Liver (tissue), 9 donors: ENCODE data around the gene PHYKPL. TPM values are rescaled to one million over a fixed set of nuclear protein-coding genes. Genes with fewer than 3 reads are reported as not detected.

Experiments used
- DNase-seq: peaks from one replicate; pipeline ENCODE4 v3.0.0-alpha.2; 2017; ENCODE audit warnings: low spot score
- H3K27ac ChIP-seq, 2 donors: one replicate each; pipeline ENCODE4 v1.7.0; 2013; ENCODE audit warnings: inconsistent platforms in 2 of 2, low read length in 2 of 2, control low read depth in 1 of 2, low read depth in 1 of 2, mild to moderate bottlenecking in 1 of 2
- H3K27me3 ChIP-seq, 4 donors: one replicate each; pipeline versions ENCODE4 v1.6.1 to v1.7.0; 2013; ENCODE audit warnings: low read length in 3 of 4, inconsistent platforms in 1 of 4, mild to moderate bottlenecking in 1 of 4, moderate library complexity in 1 of 4; ENCODE audit not compliant: control insufficient read depth in 4 of 4, insufficient read depth in 4 of 4
- H3K36me3 ChIP-seq, 4 donors: one replicate each; pipeline versions ENCODE4 v1.6.1 to v1.7.0; 2013; ENCODE audit warnings: low read length in 3 of 4, mild to moderate bottlenecking in 3 of 4, low read depth in 1 of 4, moderate library complexity in 1 of 4; ENCODE audit not compliant: control insufficient read depth in 4 of 4, insufficient read depth in 3 of 4
- H3K4me1 ChIP-seq, 4 donors: one replicate each; pipeline versions ENCODE4 v1.6.1 to v1.7.0; 2013; ENCODE audit warnings: low read length in 3 of 4, mild to moderate bottlenecking in 3 of 4, moderate library complexity in 1 of 4; ENCODE audit not compliant: control insufficient read depth in 4 of 4, insufficient read depth in 4 of 4
- H3K4me3 ChIP-seq, 3 donors: one replicate each; pipeline versions ENCODE4 v1.6.1 to v1.7.0; 2013; ENCODE audit warnings: low read length in 3 of 3, control low read depth in 1 of 3, low read depth in 1 of 3, mild to moderate bottlenecking in 1 of 3
- H3K9ac ChIP-seq, 2 donors: one replicate each; pipeline ENCODE4 v1.7.0; 2013; ENCODE audit warnings: low read length in 2 of 2, mild to moderate bottlenecking in 2 of 2, moderate library complexity in 2 of 2, control low read depth in 1 of 2, low read depth in 1 of 2
- H3K9me3 ChIP-seq, 4 donors: one replicate each; pipeline versions ENCODE4 v1.6.1 to v1.7.0; 2013; ENCODE audit warnings: low read length in 3 of 4; ENCODE audit not compliant: control insufficient read depth in 4 of 4
- EGR1 ChIP-seq, 2 donors: IDR thresholded peaks; 2 replicates each; pipeline ENCODE4 v1.6.1; 2016 to 2018; ENCODE audit warnings: antibody characterized with exemption in 2 of 2, low read depth in 2 of 2
- FOXA1 ChIP-seq: IDR thresholded peaks from 2 replicates; pipeline ENCODE4 v1.6.1; 2016; ENCODE audit warnings: antibody characterized with exemption
- FOXA2 ChIP-seq: IDR thresholded peaks from 2 replicates; pipeline ENCODE4 v1.6.1; 2016; ENCODE audit warnings: antibody characterized with exemption
- GABPA ChIP-seq, 2 donors: IDR thresholded peaks in 1 of 2; conservative IDR thresholded peaks in 1 of 2; 2 replicates each; pipeline ENCODE4 v1.6.1; 2016; ENCODE audit warnings: antibody characterized with exemption in 2 of 2, mild to moderate bottlenecking in 1 of 2, moderate library complexity in 1 of 2
- HNF4A ChIP-seq, 2 donors: conservative IDR thresholded peaks; 2 replicates each; pipeline ENCODE4 v1.6.1; 2016; ENCODE audit warnings: antibody characterized with exemption in 2 of 2, mild to moderate bottlenecking in 2 of 2
- HNF4G ChIP-seq: IDR thresholded peaks from 2 replicates; pipeline ENCODE4 v1.6.1; 2016; ENCODE audit warnings: antibody characterized with exemption
- JUND ChIP-seq, 2 donors: IDR thresholded peaks; 2 replicates each; pipeline ENCODE4 v1.6.1; 2016; ENCODE audit warnings: antibody characterized with exemption in 2 of 2
- NR2F2 ChIP-seq: IDR thresholded peaks from 2 replicates; pipeline ENCODE4 v1.6.1; 2016; ENCODE audit warnings: antibody characterized with exemption
- RAD21 ChIP-seq, 2 donors: IDR thresholded peaks; 2 replicates each; pipeline ENCODE4 v1.6.1; 2016; ENCODE audit warnings: antibody characterized with exemption in 2 of 2, mild to moderate bottlenecking in 2 of 2
- RXRA ChIP-seq, 2 donors: IDR thresholded peaks; 2 replicates each; pipeline ENCODE4 v1.6.1; 2017 to 2018; ENCODE audit warnings: antibody characterized with exemption in 2 of 2, mild to moderate bottlenecking in 1 of 2
- SP1 ChIP-seq: IDR thresholded peaks from 2 replicates; pipeline ENCODE4 v1.6.1; 2018; ENCODE audit warnings: antibody characterized with exemption, mild to moderate bottlenecking
- TAF1 ChIP-seq: conservative IDR thresholded peaks from 2 replicates; pipeline ENCODE4 v1.6.1; 2016; ENCODE audit warnings: antibody characterized with exemption, mild to moderate bottlenecking
- YY1 ChIP-seq: IDR thresholded peaks from 2 replicates; pipeline ENCODE4 v1.6.1; 2016; ENCODE audit warnings: antibody characterized with exemption, mild to moderate bottlenecking
- WGBS: extraction: QIAGEN DNeasy Blood & Tissue Kit; methylation state at CpG from one replicate; pipeline ENCODE4 v1.1.7; 2013; 5-methylcytosine and 5-hydroxymethylcytosine counted together
- polyA plus RNA-seq, 2 donors: library from polyadenylated mRNA; stranded (reverse) in 1 of 2; unstranded in 1 of 2; fragments of 200-250 nt in 1 of 2; fragments of >200 nt in 1 of 2; fragmentation: Nextera tagmentation in 1 of 2; extraction: Ambion mirVana in 1 of 2; gene quantifications; one replicate each; pipeline versions ENCODE4 v1.2.1 to v1.2.3, GENCODE V29; 2013 to 2015
- total RNA-seq, 2 donors: library from RNA; depleted of rRNA; stranded (reverse); fragments of >200 nt; gene quantifications; one replicate each; pipeline ENCODE4 v1.2.3, GENCODE V29; 2014
- TF ChIP-seq, protein P1 (sequence below): IDR thresholded peaks from 2 replicates; pipeline ENCODE4 v1.6.1; 2016; ENCODE audit warnings: antibody characterized with exemption
- TF ChIP-seq, protein P2 (sequence below): IDR thresholded peaks from 2 replicates; pipeline ENCODE4 v1.6.1; 2016; ENCODE audit warnings: antibody characterized with exemption, mild to moderate bottlenecking
- TF ChIP-seq, protein P3 (sequence below): fragments of 150-350 bp; IDR thresholded peaks from 2 replicates; pipeline ENCODE4 v1.5.1; 2017; ENCODE audit warnings: improper control_type of control experiment, low read depth, low read length; ENCODE audit not compliant: missing input control
- TF ChIP-seq, protein P4 (sequence below): IDR thresholded peaks from 2 replicates; pipeline ENCODE4 v1.6.1; 2016; ENCODE audit warnings: antibody characterized with exemption
- TF ChIP-seq, protein P5 (sequence below): IDR thresholded peaks from 2 replicates; pipeline ENCODE4 v1.6.1; 2016; ENCODE audit warnings: antibody characterized with exemption
- donor health status: healthy.
- donor health status: healthy.
- donor health status: healthy.
- donor health status: healthy.
- donor health status: healthy.

Gene PHYKPL
- total and polyA plus RNA-seq, 4 donors = 25.6 to 103 (median 45.0) TPM

DNA sequence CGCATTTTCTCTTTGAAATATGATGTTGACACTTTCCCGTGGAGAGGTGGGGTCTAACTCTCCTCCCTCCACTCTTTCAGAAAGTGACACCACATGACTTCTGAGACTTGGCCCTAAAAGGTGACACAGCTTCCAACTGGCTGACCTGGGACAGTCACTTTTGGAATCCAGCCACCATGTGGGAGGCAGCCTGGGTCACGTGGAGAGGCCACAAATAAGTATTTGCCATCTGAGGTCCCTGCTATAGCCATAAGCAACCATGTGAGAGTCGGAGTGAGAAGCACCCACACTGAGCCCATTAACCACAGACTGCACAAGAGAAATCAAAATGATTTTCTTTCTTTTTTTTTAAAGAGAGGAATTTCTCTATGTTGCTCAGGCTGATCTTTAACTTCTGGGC, 4.1 kb upstream of the PHYKPL start:
- Histone ChIP-seq H3K9me3 (no peaks in the 10 kb centered on the region), H3K27me3 (no peaks in the 10 kb centered on the region), H3K9ac (peak overlapping the region in 1 of 2 donors; percentile 19), H3K4me3 (no peak overlapping the region), H3K27ac (peak overlapping the region; percentile 15 to 66), H3K4me1 (peaks cover 27 to 57% (median 38%) of the 10 kb centered on the region in 4 donors), H3K36me3 (no peaks in the 10 kb centered on the region)
- TF ChIP-seq HNF4A (conservative IDR thresholded peaks at IDR 0.05) (peak; percentile 51 to 83), FOXA1 (no peak), SP1 (peak; percentile 76), EGR1 (IDR thresholded peaks at IDR 0.05; ENCODE audit: low read depth in 2 of 2) (peak in 1 of 2 donors; percentile 78), RXRA (IDR thresholded peaks at IDR 0.05) (peak; percentile 71 to 92), RAD21 (IDR thresholded peaks at IDR 0.05) (peak in 1 of 2 donors; percentile 11), JUND (IDR thresholded peaks at IDR 0.05) (peak in 1 of 2 donors; percentile 83), HNF4G (no peak), NR2F2 (no peak), TAF1 (no peak), GABPA (IDR thresholded peaks at IDR 0.05 in 1 of 2, conservative IDR thresholded peaks at IDR 0.05 in 1 of 2) (peak in 1 of 2 donors; percentile 54), YY1 (peak; percentile 69), FOXA2 (no peak)
- TF ChIP-seq, protein P1, sequence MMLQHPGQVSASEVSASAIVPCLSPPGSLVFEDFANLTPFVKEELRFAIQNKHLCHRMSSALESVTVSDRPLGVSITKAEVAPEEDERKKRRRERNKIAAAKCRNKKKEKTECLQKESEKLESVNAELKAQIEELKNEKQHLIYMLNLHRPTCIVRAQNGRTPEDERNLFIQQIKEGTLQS = no peak
- TF ChIP-seq, protein P2, sequence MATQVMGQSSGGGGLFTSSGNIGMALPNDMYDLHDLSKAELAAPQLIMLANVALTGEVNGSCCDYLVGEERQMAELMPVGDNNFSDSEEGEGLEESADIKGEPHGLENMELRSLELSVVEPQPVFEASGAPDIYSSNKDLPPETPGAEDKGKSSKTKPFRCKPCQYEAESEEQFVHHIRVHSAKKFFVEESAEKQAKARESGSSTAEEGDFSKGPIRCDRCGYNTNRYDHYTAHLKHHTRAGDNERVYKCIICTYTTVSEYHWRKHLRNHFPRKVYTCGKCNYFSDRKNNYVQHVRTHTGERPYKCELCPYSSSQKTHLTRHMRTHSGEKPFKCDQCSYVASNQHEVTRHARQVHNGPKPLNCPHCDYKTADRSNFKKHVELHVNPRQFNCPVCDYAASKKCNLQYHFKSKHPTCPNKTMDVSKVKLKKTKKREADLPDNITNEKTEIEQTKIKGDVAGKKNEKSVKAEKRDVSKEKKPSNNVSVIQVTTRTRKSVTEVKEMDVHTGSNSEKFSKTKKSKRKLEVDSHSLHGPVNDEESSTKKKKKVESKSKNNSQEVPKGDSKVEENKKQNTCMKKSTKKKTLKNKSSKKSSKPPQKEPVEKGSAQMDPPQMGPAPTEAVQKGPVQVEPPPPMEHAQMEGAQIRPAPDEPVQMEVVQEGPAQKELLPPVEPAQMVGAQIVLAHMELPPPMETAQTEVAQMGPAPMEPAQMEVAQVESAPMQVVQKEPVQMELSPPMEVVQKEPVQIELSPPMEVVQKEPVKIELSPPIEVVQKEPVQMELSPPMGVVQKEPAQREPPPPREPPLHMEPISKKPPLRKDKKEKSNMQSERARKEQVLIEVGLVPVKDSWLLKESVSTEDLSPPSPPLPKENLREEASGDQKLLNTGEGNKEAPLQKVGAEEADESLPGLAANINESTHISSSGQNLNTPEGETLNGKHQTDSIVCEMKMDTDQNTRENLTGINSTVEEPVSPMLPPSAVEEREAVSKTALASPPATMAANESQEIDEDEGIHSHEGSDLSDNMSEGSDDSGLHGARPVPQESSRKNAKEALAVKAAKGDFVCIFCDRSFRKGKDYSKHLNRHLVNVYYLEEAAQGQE = peak; percentile 82
- TF ChIP-seq, protein P3, sequence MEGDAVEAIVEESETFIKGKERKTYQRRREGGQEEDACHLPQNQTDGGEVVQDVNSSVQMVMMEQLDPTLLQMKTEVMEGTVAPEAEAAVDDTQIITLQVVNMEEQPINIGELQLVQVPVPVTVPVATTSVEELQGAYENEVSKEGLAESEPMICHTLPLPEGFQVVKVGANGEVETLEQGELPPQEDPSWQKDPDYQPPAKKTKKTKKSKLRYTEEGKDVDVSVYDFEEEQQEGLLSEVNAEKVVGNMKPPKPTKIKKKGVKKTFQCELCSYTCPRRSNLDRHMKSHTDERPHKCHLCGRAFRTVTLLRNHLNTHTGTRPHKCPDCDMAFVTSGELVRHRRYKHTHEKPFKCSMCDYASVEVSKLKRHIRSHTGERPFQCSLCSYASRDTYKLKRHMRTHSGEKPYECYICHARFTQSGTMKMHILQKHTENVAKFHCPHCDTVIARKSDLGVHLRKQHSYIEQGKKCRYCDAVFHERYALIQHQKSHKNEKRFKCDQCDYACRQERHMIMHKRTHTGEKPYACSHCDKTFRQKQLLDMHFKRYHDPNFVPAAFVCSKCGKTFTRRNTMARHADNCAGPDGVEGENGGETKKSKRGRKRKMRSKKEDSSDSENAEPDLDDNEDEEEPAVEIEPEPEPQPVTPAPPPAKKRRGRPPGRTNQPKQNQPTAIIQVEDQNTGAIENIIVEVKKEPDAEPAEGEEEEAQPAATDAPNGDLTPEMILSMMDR = no peak
- TF ChIP-seq, protein P4, sequence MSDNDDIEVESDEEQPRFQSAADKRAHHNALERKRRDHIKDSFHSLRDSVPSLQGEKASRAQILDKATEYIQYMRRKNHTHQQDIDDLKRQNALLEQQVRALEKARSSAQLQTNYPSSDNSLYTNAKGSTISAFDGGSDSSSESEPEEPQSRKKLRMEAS = peak; percentile 81
- TF ChIP-seq, protein P5, sequence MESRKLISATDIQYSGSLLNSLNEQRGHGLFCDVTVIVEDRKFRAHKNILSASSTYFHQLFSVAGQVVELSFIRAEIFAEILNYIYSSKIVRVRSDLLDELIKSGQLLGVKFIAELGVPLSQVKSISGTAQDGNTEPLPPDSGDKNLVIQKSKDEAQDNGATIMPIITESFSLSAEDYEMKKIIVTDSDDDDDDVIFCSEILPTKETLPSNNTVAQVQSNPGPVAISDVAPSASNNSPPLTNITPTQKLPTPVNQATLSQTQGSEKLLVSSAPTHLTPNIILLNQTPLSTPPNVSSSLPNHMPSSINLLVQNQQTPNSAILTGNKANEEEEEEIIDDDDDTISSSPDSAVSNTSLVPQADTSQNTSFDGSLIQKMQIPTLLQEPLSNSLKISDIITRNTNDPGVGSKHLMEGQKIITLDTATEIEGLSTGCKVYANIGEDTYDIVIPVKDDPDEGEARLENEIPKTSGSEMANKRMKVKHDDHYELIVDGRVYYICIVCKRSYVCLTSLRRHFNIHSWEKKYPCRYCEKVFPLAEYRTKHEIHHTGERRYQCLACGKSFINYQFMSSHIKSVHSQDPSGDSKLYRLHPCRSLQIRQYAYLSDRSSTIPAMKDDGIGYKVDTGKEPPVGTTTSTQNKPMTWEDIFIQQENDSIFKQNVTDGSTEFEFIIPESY = no peak
- no peak for DNase-seq
- WGBS = 10% methylated on average over 4 of the region's 4 CpGs
